Measurements from ENCODE around the gene NOP10.
"Not testable (repeated sequence)": the region's sequence is repeated elsewhere in the genome, so short reads cannot be mapped to it uniquely, and the experiment has no call there.

DNA sequence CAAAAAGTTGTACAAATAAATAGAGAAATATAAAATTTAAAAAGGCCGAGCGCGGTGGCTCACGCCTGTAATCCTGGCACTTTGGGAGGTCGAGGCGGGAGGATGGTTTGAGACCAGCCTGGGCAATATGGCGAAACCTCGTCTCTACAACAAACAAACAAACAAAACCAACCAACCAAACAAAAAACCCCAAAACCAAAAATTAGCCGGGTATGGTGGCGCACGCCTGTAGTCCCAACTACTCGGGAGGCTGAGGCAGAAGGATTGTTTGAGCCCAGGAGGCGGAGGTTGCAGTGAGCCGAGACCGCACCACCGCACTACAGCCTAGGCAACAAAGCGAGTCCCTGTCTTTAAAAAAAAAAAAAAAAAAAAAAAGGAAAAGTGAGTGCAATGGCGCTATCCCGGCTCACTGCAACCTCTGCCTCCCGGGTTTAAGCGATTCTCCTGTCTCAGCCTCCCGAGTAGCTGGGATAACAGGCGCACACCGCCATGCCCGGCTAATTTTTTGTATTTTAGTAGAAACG is 661 bp downstream of the NOP10 start:
- not testable (repeated sequence) for TF ChIP-seq CTCF (IDR thresholded peaks at IDR 0.05; ENCODE audit: low read length); EZH2 (IDR thresholded peaks at IDR 0.05; ENCODE audit: borderline replicate concordance, low read length)
